Measurements from ENCODE around the gene CCDC144A.
"Not testable (repeated sequence)": the region's sequence is repeated elsewhere in the genome, so short reads cannot be mapped to it uniquely, and the experiment has no call there.

CCDC144A gene
- total RNA-seq = 0 to 7.3 (median 1.5) reads per million in 4 experiments

GRCh38 chr17:16689731-16690281 is at the start of gene CCDC144A:
Gene CCDC144A (plus strand): TSS chr17:16690241. CDS start chr17:16690401, 160 bp downstream.
- DNase-seq = not testable (repeated sequence)

GRCh38 chr17:16649585-16649984 is 40.5 kb upstream of the CCDC144A start:
- DNase-seq = no peak

- DNase-seq = no peak
Observed at GRCh38 chr17:16652252-16652651, 37.8 kb upstream of the CCDC144A start.

GRCh38 chr17:16652847-16653366 is 37.1 kb upstream of the CCDC144A start:
- no peak for DNase-seq

- DNase-seq = peak; percentile 77
Observed at GRCh38 chr17:16653367-16654041, 36.5 kb upstream of the CCDC144A start, which contains the start of gene ZNF624. Gene ZNF624 (minus strand): TSS chr17:16653850.

- no peak for DNase-seq
Observed at GRCh38 chr17:16661217-16661616, 28.8 kb upstream of the CCDC144A start.

GRCh38 chr17:16662936-16663335 is 27.1 kb upstream of the CCDC144A start:
- DNase-seq = no peak

GRCh38 chr17:16666553-16666906 is 23.5 kb upstream of the CCDC144A start:
- DNase-seq = not testable (repeated sequence)

GRCh38 chr17:16666907-16667636 is 23.0 kb upstream of the CCDC144A start:
- DNase-seq = not testable (repeated sequence)

GRCh38 chr17:16676676-16677268 is 13.3 kb upstream of the CCDC144A start:
- DNase-seq = no peak

GRCh38 chr17:16683290-16684138 is 6.5 kb upstream of the CCDC144A start:
- not testable (repeated sequence) for DNase-seq

GRCh38 chr17:16686019-16686418 is 4.0 kb upstream of the CCDC144A start:
- DNase-seq = not testable (repeated sequence)

GRCh38 chr17:16687151-16687550 is 2.9 kb upstream of the CCDC144A start:
- DNase-seq = not testable (repeated sequence)

GRCh38 chr17:16690447-16690846 is 406 bp downstream of the CCDC144A start:
- not testable (repeated sequence) for DNase-seq

- DNase-seq = not testable (repeated sequence)
Observed at GRCh38 chr17:16697603-16698002, 7.6 kb downstream of the CCDC144A start.

GRCh38 chr17:16745492-16746203 is 55.6 kb downstream of the CCDC144A start:
- not testable (repeated sequence) for DNase-seq

GRCh38 chr17:16746571-16746970 is 56.5 kb downstream of the CCDC144A start:
- not testable (repeated sequence) for DNase-seq

- not testable (repeated sequence) for DNase-seq
Observed at GRCh38 chr17:16750515-16750914, 60.5 kb downstream of the CCDC144A start.

- not testable (repeated sequence) for DNase-seq
Observed at GRCh38 chr17:16751224-16751923, 61.3 kb downstream of the CCDC144A start.

GRCh38 chr17:16751924-16752287 is 61.9 kb downstream of the CCDC144A start:
- DNase-seq = not testable (repeated sequence)

- DNase-seq = not testable (repeated sequence)
Observed at GRCh38 chr17:16757520-16757919, 67.5 kb downstream of the CCDC144A start.

Measured in effector CD8-positive, alpha-beta T cell (primary cell).